Smooth muscle cell (in vitro differentiated cells): Measurements from ENCODE around the gene GAS2L3. TPM values are rescaled to one million over a fixed set of nuclear protein-coding genes. Genes with fewer than 3 reads are reported as not detected.
"Not testable (repeated sequence)": the region's sequence is repeated elsewhere in the genome, so short reads cannot be mapped to it uniquely, and the experiment has no call there.

ENCODE experiments used
- DNase-seq: peaks from one replicate; lab custom pipeline; 2025; ENCODE audit not compliant: unreplicated experiment; lab: John Stamatoyannopoulos, UW
- H2AFZ ChIP-seq: fragments of 200-600 bp; sonication (generic); 2 replicates; pipeline ENCODE4 v1.6.0; 2016; ENCODE audit warnings: antibody characterized with exemption, low read depth, mild to moderate bottlenecking
- H3F3A ChIP-seq: fragments of 200-600 bp; sonication (generic); 2 replicates; pipeline ENCODE4 v1.6.0; 2017; ENCODE audit warnings: antibody characterized with exemption, low read depth
- H3K27ac ChIP-seq: fragments of 200-600 bp; sonication (generic); 2 replicates; pipeline ENCODE4 v1.5.1; 2016; ENCODE audit warnings: low read depth, mild to moderate bottlenecking
- H3K27me3 ChIP-seq: fragments of 200-600 bp; sonication (generic); 2 replicates; pipeline ENCODE4 v1.6.1; 2016; ENCODE audit warnings: low read depth, mild to moderate bottlenecking
- H3K36me3 ChIP-seq: fragments of 200-600 bp; sonication (generic); 2 replicates; pipeline ENCODE4 v1.5.1; 2016; ENCODE audit warnings: low read depth
- H3K4me1 ChIP-seq: fragments of 200-600 bp; sonication (generic); 2 replicates; pipeline ENCODE4 v1.5.1; 2016; ENCODE audit warnings: low read depth
- H3K4me2 ChIP-seq: fragments of 200-600 bp; sonication (generic); 2 replicates; pipeline ENCODE4 v1.6.0; 2016; ENCODE audit warnings: mild to moderate bottlenecking
- H3K4me3 ChIP-seq: fragments of 200-600 bp; sonication (generic); 2 replicates; pipeline ENCODE4 v1.5.1; 2016; ENCODE audit warnings: mild to moderate bottlenecking
- H3K79me2 ChIP-seq: fragments of 200-600 bp; sonication (generic); 2 replicates; pipeline ENCODE4 v1.6.0; 2016; ENCODE audit warnings: low read depth, mild to moderate bottlenecking
- H3K9ac ChIP-seq: fragments of 200-600 bp; sonication (generic); 2 replicates; pipeline ENCODE4 v1.6.0; 2016; ENCODE audit warnings: low read depth
- H3K9me3 ChIP-seq: fragments of 200-600 bp; sonication (generic); replicated peaks from 2 replicates; pipeline ENCODE4 v1.5.1; 2016; ENCODE audit warnings: low read depth
- H4K20me1 ChIP-seq: fragments of 200-600 bp; sonication (generic); 2 replicates; pipeline ENCODE4 v1.6.0; 2016; ENCODE audit warnings: low read depth
- WGBS: methylation state at CpG from one replicate; pipeline ENCODE4 v1.1.7; 2016; ENCODE audit warnings: low lambda C conversion rate; 5-methylcytosine and 5-hydroxymethylcytosine counted together
- polyA plus RNA-seq: library from polyadenylated mRNA; unstranded; fragments of >200 nt; fragmentation: Nextera tagmentation; extraction: Ambion mirVana; gene quantifications from 2 replicates; pipeline ENCODE4 v1.2.1, GENCODE V29; 2016
- total RNA-seq: library from RNA; depleted of rRNA; stranded (reverse); fragments of >200 nt; gene quantifications from 2 replicates; pipeline ENCODE4 v1.2.3, GENCODE V29; 2014
- TF ChIP-seq, protein P1 (sequence below): fragments of 200-600 bp; sonication (generic); IDR thresholded peaks from 2 replicates; pipeline ENCODE4 v1.5.1; 2017; ENCODE audit warnings: borderline replicate concordance, mild to moderate bottlenecking, antibody characterized with exemption; ENCODE audit not compliant: insufficient read depth, poor library complexity, severe bottlenecking

The GAS2L3 gene
- total and polyA plus RNA-seq, 2 experiments from 2014 or later, result 1.2 to 5.8 TPM

DNA sequence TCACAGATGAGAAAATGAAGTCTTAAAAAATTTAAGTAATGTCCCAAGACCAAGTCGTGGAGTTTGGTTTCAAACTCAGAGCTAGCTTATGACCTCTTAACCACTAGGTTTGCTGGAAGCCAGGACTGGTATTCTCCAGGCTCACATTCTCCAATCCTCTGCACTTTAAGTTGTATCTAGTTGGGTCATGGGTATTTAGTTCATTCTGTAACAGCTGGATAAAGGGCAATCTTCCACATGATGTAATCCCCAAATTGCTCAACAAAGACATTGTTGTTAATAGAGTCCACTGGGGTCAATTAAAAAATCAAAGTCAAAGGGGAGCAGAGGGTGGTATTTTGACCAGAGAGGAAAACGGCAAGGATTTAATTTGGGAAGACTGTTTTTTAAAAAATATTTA is 17.8 kb upstream of the GAS2L3 start:
- Histone ChIP-seq H3K79me2 (no peaks in the 10 kb centered on the region), H3K27ac (no peak overlapping the region), H3K4me3 (no peak overlapping the region), H4K20me1 (no peaks in the 10 kb centered on the region), H2AFZ (peak overlapping the region; percentile 54), H3K36me3 (no peaks in the 10 kb centered on the region), H3K4me2 (no peak overlapping the region), H3K9me3 (no peaks in the 10 kb centered on the region), H3F3A (no peaks in the 10 kb centered on the region), H3K4me1 (no peaks in the 10 kb centered on the region), H3K27me3 (no peaks in the 10 kb centered on the region), H3K9ac (no peak overlapping the region)
- DNase-seq, result no peak
- TF ChIP-seq, protein P1, sequence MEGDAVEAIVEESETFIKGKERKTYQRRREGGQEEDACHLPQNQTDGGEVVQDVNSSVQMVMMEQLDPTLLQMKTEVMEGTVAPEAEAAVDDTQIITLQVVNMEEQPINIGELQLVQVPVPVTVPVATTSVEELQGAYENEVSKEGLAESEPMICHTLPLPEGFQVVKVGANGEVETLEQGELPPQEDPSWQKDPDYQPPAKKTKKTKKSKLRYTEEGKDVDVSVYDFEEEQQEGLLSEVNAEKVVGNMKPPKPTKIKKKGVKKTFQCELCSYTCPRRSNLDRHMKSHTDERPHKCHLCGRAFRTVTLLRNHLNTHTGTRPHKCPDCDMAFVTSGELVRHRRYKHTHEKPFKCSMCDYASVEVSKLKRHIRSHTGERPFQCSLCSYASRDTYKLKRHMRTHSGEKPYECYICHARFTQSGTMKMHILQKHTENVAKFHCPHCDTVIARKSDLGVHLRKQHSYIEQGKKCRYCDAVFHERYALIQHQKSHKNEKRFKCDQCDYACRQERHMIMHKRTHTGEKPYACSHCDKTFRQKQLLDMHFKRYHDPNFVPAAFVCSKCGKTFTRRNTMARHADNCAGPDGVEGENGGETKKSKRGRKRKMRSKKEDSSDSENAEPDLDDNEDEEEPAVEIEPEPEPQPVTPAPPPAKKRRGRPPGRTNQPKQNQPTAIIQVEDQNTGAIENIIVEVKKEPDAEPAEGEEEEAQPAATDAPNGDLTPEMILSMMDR, result no peak
- 68% methylated on average over 2 of the region's 2 CpGs for WGBS

DNA sequence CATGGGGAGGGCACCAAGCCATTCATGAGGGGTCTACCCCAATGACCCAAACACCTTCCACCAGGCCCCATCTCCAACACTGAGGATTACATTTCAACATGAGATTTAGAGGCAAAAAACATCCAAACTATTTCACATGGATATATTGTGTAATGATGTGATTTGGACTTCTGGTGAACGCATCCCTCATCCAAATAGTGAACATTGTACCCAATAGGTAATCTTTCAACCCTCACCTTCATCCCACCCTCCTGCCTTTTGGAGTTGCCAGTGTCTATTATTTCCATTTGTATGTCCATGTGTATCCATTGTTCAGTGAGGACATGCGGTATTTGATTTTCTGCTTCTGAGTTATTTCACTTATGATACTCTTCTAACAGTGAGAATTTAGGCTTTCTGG is 16.1 kb upstream of the GAS2L3 start:
- H3K9ac ChIP-seq, result no peak overlapping the region
- TF ChIP-seq, protein P1, result no peak
- DNase-seq, result no peak
- peaks cover under 1% of the 10 kb centered on the region for H3K27me3 ChIP-seq
- no peaks in the 10 kb centered on the region for H3K9me3 ChIP-seq
- no peak overlapping the region for H3K4me3 ChIP-seq
- WGBS, result 96% methylated on average over 2 of the region's 2 CpGs
- H3K4me1 ChIP-seq, result no peaks in the 10 kb centered on the region
- no peak overlapping the region for H2AFZ ChIP-seq
- H3K36me3 ChIP-seq, result no peaks in the 10 kb centered on the region
- H3K27ac ChIP-seq, result no peak overlapping the region
- no peaks in the 10 kb centered on the region for H3K79me2 ChIP-seq
- H3F3A ChIP-seq, result no peaks in the 10 kb centered on the region
- H4K20me1 ChIP-seq, result no peaks in the 10 kb centered on the region
- no peak overlapping the region for H3K4me2 ChIP-seq

DNA sequence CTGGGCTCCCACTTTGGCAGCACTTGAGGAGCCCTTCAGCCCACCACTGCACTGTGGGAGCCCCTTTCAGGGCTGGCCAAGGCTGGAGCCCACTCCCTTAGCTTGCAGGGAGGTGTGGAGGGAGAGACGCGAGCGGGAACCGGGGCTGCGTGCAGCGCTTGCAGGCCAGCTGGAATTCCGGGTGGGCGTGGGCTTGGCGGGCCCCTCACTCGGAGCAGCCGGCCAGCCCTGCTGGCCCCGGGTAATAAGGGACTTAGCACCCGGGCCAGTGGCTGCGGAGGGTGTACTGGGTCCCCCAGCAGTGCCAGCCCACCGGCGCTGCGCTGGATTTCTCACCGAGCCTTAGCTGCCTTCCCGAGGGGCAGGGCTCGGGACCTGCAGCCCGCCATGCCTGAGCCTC is 14.2 kb upstream of the GAS2L3 start:
- WGBS, result 95% methylated on average over 21 of the region's 21 CpGs
- H3K36me3 ChIP-seq, result not testable (repeated sequence)

DNA sequence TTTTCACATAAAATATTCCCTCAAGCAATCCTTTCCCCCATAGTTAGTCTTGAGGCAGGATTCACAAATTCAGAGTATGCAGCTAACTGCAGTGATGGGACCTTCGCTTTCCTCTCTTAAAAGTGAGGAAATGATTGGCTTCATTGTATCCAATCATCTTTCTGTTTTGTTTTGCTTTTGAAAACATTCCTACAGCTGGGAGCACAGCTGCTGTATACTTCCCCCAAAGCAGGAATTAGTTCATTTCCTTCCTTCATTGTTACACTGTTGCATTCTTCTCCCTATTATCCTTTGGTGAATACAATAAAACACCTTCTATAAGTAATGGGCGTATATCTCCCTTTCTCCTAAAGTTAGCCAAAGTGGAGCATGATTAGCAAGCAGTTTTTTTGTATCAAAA is 9.4 kb upstream of the GAS2L3 start:
- 82% methylated on average over 2 of the region's 2 CpGs for WGBS
- no peak for DNase-seq

More for the DNA sequence above, 14.2 kb upstream of the GAS2L3 start:
- not testable (repeated sequence) for H3K4me1 ChIP-seq, H4K20me1 ChIP-seq, H3K4me2 ChIP-seq, H3K9ac ChIP-seq, H3F3A ChIP-seq, H3K4me3 ChIP-seq, H3K27ac ChIP-seq, H2AFZ ChIP-seq, H3K9me3 ChIP-seq, H3K27me3 ChIP-seq, DNase-seq, H3K79me2 ChIP-seq

More for the DNA sequence above, 9.4 kb upstream of the GAS2L3 start:
- no peaks in the 10 kb centered on the region for H4K20me1 ChIP-seq
- H3F3A ChIP-seq, result no peaks in the 10 kb centered on the region
- no peak overlapping the region for H3K27ac ChIP-seq
- H3K9me3 ChIP-seq, result no peaks in the 10 kb centered on the region
- TF ChIP-seq, protein P1, result no peak
- H3K4me2 ChIP-seq, result no peak overlapping the region
- H3K79me2 ChIP-seq, result no peaks in the 10 kb centered on the region
- peaks cover 17% of the 10 kb centered on the region for H3K27me3 ChIP-seq
- H3K36me3 ChIP-seq, result no peaks in the 10 kb centered on the region
- H2AFZ ChIP-seq, result no peak overlapping the region
- no peak overlapping the region for H3K4me3 ChIP-seq
- H3K9ac ChIP-seq, result no peak overlapping the region
- H3K4me1 ChIP-seq, result peaks cover 7% of the 10 kb centered on the region
